ENCODE data around the gene CCT6B.

The CCT6B gene

DNA sequence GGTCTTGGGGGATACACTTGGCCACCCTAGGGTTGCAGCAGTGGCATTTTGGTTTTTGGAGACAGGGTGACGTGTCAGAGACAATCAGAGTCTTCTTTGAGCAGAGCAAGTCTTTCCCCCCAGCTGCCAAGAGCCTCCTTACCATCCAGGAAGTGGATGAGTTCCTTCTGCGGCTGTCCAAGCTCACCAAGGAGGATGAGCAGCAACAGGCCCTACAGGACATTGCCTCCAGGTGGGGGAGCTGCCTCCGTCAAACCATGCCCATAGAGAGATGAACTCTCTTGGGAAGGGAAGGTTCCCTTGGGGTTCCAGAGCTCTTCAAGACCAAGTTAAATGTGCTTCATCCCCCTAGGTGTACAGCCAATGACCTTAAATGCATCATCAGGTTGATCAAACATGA is 30.3 kb upstream of the CCT6B start:
- in situ Hi-C loops (cut with HindIII; ENCODE audit: low sequenced_read_pairs), result no loop called here
- DNase-seq (ENCODE audit: low read depth, low spot score), result no peak
- no peak overlapping the region for H3K4me3 ChIP-seq (ENCODE audit: low read depth, low read length)
- TF ChIP-seq, protein P1, sequence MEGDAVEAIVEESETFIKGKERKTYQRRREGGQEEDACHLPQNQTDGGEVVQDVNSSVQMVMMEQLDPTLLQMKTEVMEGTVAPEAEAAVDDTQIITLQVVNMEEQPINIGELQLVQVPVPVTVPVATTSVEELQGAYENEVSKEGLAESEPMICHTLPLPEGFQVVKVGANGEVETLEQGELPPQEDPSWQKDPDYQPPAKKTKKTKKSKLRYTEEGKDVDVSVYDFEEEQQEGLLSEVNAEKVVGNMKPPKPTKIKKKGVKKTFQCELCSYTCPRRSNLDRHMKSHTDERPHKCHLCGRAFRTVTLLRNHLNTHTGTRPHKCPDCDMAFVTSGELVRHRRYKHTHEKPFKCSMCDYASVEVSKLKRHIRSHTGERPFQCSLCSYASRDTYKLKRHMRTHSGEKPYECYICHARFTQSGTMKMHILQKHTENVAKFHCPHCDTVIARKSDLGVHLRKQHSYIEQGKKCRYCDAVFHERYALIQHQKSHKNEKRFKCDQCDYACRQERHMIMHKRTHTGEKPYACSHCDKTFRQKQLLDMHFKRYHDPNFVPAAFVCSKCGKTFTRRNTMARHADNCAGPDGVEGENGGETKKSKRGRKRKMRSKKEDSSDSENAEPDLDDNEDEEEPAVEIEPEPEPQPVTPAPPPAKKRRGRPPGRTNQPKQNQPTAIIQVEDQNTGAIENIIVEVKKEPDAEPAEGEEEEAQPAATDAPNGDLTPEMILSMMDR (IDR thresholded peaks at IDR 0.05; ENCODE audit: low read depth, low read length), result no peak

DNA sequence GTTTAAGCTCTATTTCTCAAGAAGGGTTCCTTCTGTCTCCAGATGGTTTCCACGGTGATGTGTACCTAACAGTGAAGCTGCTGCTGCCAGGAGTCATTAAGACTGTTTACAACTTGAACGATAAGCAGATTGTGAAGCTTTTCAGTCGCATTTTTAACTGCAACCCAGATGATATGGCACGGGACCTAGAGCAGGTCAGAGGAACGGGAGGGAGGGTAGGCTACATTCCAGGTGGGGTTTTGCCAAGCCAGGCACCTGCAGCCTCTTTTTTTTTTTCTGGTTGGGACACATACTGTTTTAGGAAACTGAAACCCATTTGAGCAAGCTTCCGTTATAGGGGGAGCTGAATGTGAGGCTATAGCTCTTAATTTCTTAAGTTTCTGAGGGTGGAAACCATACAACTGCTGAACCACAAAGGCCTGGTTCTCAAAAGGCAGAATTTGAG is 29.7 kb upstream of the CCT6B start:
- TF ChIP-seq, protein P1 (IDR thresholded peaks at IDR 0.05; ENCODE audit: low read depth, low read length), result no peak
- no peak for DNase-seq (ENCODE audit: low read depth, low spot score)
- H3K4me3 ChIP-seq (ENCODE audit: low read depth, low read length), result no peak overlapping the region
- in situ Hi-C loops (cut with HindIII; ENCODE audit: low sequenced_read_pairs), result no loop called here

DNA sequence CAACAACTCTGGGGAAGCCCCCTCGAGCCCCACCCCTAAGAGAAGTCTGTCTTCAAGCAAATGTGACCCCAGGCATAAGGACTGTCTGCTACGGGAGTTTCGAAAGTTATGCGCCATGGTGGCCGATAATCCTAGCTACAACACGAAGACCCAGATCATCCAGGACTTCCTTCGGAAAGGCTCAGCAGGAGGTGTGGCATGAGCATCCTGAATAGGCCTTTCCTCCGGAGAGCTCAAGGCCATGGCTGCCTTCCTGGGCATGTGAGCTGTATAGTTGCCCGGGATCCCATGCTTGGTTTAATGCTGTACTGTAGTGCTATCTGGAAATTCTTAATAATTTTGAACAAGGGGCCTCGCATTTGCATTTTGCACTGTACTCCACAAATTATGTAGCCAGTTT is 28.2 kb upstream of the CCT6B start:
- no peak for DNase-seq (ENCODE audit: low read depth, low spot score)
- in situ Hi-C loops (cut with HindIII; ENCODE audit: low sequenced_read_pairs), result no loop called here
- TF ChIP-seq, protein P1 (IDR thresholded peaks at IDR 0.05; ENCODE audit: low read depth, low read length), result no peak
- H3K4me3 ChIP-seq (ENCODE audit: low read depth, low read length), result no peak overlapping the region

DNA sequence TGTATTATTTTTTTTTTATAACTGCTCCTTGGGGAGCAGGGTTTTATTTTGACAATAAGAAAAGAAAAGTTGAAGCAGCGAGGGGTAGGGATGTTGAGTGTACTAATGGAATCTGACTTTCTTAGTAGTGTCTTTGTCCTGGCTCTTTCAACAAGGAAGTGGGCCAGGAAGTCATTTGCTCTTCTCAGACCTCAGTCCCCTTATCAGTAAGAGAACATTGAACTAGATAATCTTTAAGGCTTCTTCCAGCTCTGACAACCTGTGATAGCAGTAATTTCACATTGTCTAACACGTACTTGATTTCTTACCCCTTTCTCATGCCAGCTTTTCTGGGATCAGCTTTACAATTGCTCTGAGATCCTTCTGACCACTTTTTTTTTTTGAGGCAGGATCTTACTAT is 27.4 kb upstream of the CCT6B start:
- TF ChIP-seq, protein P1 (IDR thresholded peaks at IDR 0.05; ENCODE audit: low read depth, low read length), result no peak
- no peak for DNase-seq (ENCODE audit: low read depth, low spot score)
- no peak overlapping the region for H3K4me3 ChIP-seq (ENCODE audit: low read depth, low read length)
- in situ Hi-C loops (cut with HindIII; ENCODE audit: low sequenced_read_pairs), result no loop called here

DNA sequence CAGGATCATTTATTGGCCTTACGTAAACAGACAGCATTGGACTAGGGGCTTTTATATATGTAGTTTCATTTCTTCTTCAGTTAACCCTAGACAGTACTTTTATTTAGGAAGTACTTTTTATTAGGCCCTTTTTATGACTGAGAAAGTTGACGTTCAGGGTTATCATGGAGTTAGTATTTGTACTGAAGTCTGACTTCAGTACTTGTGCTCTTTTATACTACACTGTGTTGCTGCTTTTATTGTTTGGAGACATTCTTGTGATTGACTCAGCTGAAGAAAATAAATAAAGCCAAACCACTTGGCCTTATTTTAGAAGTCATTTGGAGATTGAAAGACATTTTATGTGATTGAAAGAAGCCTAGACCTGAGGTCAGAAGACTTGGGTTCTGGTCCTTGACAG is 26.0 kb upstream of the CCT6B start:
- in situ Hi-C loops (cut with HindIII; ENCODE audit: low sequenced_read_pairs), result no loop called here
- no peak for DNase-seq (ENCODE audit: low read depth, low spot score)
- no peak overlapping the region for H3K4me3 ChIP-seq (ENCODE audit: low read depth, low read length)
- TF ChIP-seq, protein P1 (IDR thresholded peaks at IDR 0.05; ENCODE audit: low read depth, low read length), result no peak

DNA sequence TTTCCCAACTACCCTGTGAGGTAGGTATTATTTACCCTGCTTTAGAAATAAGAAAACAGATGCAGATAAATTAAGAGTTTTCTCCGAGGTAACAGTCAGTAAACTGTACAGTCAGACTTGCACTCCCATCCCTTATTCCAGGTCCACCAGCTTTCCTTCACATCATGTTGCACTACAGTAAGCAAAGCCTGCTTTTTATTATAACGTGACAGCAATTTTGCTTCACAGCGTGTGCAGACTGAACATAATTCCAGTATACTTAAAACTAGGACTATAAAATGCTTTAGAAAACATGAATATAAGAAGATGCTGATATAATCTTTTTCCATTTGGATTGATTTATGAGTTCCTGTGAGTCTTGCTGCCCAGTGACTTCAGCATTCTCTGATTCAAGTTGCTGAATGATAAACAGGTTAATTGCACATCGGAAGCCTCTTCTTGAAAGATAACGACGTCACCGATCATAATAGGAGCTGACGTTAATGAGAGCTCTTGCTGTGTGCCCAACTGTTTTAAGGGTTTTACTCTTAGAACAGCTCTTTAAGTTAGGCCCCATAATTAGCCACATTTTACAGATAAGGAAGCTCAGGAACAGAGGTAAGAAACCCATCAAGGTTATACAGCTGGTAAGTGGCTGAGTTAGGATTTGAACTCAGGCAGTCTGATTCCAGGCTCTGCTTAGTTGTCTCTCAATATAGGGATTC is 20.4 kb upstream of the CCT6B start:
- TF ChIP-seq, protein P1 (IDR thresholded peaks at IDR 0.05; ENCODE audit: low read depth, low read length), result no peak
- peak; percentile 20 for DNase-seq (ENCODE audit: low read depth, low spot score)
- H3K4me3 ChIP-seq (ENCODE audit: low read depth, low read length), result peak overlapping the region; percentile 66
- in situ Hi-C loops (cut with HindIII; ENCODE audit: low sequenced_read_pairs), result no loop called here

All from astrocyte of the spinal cord (primary cell).